Stimulated activated CD8-positive, alpha-beta memory T cell treated with anti-CD3 and anti-CD28 coated beads, Interleukin-12 subunit alpha, Interleukin-12 subunit beta, amount 100 ng/mL, for 24 hours (primary cell): ENCODE measurements around the gene ETS1.

ENCODE experiments used
- DNase-seq: peaks from one replicate; pipeline ENCODE4 v3.0.0-alpha.2; 2020; ENCODE audit errors: extremely low read depth

The ETS1 gene

DNA sequence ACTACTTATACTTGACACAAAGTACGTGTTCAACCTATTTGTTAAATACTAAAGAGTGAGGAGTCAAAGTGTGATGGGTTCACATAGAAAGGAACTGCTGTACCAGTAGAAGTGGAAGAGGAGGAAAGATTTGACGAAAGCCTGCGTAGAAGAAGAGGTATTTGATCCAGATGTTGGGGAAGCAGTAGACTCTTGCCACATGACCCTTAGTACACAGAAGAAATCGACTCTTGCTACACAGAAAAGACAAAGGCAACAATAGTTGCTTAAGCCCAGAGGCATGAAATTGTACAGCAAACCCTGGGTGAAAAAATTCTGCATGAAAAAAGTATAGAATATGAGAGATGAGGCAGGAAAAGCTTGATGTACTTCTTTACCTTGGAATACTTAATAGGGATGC is 152.9 kb downstream of the ETS1 start:
- DNase-seq = no peak

DNA sequence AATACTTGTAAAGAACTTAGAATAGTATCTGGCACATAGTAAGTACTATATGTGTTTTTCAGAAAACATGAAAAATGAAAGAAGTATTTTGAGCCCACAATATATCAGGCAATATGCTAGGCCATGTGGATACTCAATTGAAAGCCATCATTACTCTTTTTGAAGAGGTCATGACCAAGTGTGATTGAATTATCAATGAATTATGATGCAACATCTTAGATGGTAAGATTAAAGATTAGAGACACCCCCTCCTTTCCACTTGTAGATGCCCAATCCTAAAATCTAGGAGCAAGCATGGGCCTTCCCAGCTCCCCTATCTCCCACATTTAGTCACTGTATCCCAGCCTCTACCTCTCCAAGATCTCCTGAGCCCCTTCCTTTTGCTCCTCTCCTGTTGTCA is 154.4 kb downstream of the ETS1 start:
- DNase-seq = no peak

DNA sequence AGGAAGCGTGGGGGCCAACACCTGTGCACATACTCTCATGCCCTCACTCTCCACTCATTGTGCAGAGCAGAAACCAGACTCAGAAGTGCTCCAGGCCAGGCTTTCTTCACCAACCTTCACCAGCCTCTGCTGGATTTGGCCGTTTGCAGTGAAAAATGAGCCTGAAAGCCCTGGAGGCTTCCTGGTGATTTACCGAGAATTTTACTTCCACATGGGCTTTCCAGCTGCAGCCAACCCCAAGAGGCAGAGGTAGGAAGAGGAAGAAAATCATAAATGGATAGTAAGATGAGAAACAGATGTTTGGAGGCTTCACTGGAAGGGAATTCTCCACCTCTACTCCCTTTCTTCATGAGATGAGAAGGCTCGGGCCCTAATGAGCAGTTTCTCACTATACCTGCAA is 155.4 kb downstream of the ETS1 start:
- no peak for DNase-seq

DNA sequence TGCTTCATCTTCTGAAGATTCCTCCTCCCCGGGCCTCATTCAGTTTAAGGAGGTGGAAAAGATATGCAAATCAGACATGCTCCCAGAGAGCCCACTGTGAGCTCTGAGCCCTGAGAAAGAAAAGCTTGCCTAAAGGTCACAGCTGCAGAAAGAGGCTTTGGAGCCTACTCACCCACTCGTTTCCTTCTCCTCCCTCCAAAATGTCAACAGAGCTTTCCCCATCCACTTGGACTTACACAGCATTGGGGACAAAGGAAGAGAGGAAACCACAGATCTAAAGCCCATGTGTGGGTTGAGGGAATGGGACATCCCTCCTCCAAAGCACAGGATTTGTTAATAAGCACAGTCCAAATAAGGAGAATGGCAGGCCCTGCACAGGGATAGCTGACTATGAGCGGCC is 158.4 kb downstream of the ETS1 start:
- no peak for DNase-seq

DNA sequence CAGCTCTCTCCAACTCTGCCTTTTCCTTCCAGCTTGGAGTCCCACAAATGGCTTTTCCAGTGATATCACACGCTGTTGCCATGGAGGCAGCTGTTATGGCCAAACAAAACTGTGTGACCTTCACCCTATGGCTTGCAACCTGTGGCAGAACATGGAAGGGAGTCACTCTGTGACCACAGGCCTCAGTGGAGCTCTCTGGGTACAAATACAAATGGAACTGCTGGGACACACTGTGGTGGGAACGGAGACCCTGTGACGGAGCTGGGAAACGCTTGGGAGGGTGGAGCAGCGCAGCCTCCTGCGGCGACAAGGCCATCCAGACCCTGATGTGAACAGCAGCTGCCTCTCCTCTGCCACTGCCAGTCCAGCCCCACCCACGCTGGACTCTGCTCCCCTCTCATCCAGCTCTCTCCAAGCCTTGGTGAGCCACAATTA is 162.5 kb downstream of the ETS1 start:
- DNase-seq = no peak

DNA sequence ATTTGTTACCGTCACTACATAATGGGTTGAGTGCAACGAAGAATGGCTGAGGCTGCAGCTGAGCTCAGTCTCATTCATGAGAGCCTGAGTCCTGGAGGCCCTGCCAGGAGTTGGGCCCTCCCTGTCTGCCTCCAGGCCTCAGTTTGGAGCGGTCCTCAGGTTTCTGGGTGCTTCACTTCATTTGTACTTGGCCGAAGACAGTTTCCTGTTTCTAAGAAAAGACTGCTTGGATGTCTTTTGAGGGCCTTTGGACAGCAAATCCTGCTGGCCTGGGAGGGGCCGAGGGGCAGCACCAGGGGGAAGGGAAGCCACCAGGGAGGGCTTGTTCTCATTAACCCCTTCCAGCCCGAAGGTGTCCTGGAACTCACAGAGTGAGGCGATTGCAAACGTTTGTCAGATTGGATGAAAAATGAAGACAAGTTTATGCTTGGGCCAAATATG is 163.1 kb downstream of the ETS1 start:
- DNase-seq = no peak

DNA sequence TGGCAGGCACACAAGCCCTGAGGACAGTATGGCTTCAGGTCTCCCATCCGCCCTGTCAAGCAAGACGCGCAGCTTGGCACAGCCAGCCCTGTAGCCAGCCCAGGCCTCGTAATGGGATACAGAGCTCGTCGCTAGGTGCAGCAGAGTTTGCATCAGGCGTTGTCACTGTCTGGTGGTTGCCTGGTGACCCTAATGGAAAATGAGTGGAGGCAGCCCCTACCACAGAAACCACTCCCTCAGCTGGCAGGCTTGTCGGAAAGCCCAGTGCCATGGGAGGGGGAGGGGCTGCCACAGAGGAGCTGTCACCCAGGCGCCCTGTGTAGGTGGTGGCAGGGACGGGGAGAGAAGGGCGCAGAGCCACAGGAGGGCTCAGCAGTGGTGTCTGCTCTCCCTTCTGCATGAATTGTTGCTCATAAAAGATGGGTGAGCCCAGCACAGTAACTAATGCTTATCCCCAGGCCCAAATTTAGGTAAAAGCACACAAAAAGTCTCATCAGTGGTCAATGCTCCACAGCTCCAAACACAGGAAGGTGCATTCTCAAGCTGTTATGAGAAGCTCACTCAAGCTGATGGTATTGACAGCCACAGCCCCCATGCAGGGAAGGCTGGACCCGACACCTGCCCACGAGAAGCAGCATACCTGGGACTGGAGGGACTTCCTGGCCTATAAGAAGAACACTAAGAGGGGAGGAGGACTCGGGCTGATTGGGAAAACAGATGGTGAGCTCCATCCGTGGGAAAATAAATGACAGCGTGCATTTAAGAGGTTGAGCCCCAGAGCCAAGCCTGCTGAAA is 164.6 kb downstream of the ETS1 start:
- peak; percentile 82 for DNase-seq

DNA sequence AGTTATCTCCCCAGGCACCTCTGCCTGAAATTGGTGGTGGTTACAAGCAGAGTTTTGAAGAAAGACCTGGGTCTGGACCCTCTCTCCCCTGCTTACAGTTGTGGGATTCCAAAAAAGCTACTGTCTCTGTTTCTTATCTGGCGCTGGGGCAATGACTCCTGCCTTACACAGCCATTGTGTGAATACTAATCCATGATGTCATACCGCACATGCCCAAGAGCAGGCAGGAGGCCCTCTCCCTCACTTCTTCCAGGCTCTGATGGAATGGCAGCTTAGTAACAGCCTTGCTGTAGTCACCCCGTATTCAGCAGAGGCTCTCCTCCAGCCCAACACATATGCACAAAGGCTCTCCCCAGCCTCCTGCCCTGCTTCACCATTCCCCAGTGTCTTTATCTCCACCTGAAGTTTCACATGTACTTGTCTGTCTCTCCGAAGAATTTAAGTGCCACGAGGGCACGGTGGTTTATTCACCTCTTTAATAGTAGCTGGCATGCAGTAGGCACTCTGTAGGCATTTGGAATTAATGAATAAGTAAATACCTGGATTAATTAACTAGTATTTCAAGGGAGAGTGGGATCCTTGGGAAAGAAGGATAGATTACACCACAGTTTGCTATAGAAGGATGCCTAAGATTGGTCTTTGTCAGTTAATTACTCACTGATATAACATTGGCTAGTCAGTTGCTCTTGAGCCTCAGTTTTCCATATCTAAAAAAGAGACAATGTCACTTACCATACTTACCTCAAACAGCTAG is 165.6 kb downstream of the ETS1 start:
- no peak for DNase-seq

DNA sequence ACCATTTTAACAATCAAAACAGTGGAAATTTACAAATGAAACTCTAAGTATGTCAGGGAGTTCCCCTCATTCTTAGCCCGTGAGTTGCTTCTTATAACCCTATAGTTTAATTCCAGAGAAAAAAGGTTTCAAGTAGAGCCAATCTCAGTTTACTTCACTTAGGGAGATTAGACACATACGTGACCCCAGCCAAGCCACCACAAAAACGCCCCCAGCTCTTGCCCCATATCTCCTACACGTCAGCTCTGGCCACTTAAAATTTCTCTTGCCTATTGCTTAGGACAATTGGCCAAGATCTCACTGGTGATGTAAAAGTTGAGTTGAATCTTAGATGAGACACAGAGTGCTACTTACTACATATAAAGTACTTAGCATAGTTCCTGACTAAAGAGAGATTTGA is 166.4 kb downstream of the ETS1 start:
- no peak for DNase-seq

DNA sequence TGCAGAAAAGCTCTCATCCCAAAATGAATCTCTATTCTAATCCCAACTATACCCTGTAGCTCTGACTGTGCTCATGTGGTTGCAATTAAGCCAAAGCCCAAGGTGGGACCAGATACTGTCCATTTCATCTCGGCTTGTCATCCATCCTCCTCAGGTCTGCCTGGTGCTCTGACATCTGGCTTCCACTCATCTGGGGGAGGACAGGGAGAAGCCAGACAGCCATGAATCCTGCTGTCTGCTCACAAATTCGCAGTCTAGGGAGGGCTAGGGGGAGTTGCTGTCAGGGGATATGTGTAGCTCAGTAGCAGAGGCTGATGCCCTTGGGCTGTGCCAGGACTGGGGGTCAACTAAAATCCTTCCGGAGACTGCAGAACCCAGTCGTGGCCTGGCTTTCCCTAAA is 167.1 kb downstream of the ETS1 start:
- DNase-seq = no peak

DNA sequence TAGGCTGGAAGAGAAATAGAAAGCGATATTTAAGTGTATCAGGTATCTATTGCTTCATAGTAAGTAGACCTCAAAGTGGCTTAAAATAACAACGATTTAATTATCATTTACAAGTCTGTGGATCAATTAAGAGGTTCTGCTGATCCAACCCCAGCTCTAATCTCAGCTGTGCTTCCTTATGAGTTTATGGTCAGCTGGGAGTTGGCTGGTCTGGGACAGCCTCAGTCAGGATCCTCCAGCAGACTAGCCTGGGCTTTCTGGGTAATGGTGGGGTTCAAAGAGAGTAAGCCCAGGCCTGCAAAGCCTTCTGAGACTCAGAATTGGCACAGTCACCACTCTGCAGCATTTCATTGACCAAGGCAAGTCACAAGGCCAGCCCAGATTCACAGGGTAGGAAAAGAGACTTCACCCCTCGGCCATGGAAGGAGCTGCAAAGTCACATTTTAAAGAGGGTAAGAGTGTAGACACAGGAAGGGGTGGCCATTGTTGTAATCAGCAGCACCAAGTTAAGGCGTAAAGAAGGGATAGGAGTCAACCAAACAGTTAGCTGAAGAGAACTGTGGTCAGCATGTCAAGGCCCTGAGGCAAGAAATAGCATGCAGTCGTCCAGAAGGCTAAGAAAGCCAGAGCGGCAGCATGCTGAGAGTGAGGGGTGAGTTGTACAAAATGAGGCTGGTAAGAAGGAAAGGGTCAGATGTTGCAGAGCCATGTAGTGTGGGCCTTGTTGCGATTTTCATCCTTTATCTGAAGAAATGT is 168.2 kb downstream of the ETS1 start:
- DNase-seq = no peak

DNA sequence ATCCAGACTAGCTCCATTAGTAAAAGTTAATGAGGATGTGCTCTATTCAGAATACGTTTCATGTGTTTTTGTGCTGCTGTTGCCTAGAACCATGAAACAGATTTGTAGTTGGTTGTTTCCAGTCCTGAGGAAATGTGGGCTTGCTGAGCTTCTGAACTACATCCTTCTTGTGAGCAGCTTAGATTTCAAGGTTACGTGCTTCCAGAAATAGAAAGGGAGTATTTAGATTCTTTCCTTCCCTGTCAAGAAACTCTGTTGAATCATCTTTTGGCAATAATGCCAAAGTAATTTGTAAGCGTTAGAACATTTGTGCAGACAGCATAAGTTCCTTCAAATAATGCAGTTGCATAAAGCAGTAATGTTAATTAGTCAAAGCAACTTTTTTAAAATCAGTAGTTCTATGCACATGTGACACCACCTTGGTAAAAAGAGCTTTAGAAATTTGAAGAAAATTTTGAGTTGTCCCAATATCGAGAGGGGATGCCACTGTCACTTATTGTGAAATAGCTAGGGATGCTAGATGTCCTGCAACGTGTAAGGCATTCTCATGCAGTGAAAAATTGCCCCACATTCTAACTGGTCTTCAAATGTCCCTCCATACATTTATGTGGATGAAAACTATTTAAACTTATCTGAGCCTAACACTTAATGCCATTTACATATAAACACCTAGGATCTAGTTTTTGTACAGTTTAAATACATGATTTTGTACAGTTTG is 169.6 kb downstream of the ETS1 start:
- DNase-seq = no peak

DNA sequence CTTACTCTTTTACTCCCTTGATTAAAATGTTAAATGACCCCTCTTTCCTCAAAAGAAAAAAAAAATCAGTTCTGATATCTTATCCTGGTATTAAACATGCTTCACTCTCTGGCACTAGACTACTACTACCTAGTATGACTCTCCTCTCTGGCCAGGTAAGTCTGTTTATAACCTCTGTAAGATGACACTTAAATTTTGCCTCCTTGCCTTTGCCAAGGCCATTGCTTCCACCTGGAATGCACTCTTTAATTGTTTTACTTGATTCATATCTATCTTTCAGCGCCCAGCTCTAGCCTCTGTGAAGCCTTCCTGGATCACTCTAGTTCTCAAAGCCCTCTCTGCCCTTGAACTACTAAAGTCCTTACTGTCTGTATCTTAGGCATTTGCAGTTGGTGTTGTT is 170.4 kb downstream of the ETS1 start:
- no peak for DNase-seq

DNA sequence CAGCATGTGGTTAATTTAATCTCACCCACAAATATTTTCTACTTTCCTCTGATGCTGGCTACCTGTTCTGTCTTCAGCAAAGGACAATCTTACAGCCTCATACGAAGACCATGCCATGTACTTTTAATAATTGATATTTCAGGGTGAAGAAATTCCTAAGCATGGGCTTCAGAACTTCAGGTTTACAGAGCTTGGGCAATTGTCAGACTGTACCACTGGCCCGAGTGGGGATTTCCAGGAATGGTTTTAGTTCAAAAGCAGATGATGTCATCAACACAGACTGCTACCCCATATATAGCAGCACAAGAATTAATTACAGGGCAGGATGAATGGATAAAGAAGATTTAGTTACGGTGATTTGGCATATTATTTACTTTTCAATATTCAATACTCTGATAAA is 171.8 kb downstream of the ETS1 start:
- no peak for DNase-seq

DNA sequence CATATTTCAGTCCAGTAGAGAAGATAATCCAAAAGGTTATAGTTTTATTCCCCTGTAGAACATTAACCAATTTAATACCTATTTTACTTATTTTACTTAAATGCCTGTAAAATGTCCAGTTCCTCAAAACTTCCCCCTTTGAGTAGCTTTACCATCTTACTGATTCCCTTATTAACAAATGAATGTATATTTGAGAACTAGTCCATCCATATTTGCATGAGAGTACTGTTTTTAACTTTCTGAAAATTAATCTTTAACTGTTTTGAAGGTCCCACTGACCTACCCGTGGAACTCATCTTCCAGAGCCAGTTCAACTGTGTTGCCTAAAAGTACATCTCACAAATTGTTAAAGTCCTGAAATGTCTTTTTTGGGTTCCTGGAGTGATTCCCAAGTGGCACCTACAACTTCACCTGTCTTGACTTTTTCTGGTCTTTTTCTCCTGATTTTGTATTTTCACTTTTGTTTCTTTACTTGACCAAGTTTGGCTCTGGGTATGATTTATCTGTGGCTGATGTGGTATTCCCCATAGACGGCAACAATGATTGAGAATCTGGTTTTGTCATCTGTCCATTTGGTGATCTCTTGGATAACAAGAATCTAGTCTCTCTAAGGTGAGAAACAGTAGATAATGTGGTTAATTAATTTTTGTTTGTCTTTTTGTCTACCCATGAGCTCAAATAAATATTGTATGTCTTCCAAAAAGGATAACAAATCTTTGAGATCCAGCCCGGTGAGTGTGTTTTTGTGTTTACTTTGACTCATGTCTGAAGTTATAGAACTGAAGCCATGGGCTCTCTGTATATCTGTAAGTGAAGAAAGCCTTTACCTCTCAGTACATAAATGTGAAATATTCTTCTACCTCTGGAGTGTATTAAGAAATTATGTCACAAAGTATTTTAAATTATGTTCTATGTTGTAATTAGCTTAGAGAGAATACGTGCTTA is 174.2 kb downstream of the ETS1 start:
- no peak for DNase-seq

DNA sequence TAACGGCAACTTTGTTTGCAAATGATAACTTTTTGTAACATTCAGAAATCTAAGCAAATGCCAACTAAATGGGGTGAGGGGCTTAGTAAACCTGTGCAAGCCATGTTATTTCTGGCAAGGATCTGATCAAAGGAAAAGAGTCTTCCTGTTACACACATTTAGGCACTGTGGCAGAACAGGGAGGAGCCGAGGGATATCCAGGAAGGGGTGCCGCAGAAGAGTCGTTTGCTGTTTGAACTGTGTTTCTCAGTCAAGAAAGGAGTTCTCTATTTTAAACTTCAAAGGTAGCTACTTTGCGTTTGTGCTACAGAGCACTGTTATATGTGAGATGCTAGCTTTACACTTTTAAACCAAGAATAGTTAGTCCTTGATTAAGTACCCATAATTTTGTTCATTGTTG is 175.5 kb downstream of the ETS1 start:
- no peak for DNase-seq

DNA sequence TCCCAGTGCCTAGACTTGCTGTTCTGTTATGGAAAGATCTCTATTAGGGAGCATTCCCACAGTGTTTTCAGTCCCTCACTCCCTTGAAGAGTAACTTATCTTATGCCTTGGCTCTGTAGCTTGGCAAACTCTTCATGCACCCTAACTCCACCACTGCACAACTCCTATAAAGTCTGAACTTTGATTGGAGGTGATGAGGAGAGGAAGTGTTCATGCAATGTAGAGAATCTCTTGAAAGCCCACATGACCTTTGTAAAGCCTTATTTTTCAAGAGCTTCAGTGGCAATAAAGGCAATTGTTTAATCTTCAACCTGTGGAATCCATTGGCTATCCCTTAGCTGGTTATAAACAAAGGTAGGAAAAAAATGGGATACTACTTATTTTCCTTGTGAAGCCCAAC is 176.2 kb downstream of the ETS1 start:
- no peak for DNase-seq

DNA sequence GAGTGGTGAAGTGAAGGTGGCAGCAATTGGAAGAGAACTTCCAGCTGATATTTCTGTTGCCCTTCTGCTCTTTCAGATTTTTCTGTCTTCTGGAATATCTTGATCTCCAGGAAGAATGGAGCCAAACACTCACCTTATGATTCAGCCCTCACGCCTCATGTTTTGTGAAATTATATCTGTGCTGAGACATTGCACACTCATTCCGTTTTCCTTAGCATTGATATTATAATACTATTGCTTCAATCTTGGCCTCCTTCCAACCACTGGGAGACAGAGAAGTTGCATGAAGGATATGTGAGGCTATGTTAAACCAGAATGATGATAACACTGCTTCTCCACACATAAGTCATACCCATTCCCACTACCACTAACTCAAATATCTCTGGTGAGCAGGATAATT is 177.9 kb downstream of the ETS1 start:
- DNase-seq = no peak
